HG03378 (cell line): ENCODE measurements around the gene SGPP1.
"Not testable (repeated sequence)": the region's sequence is repeated elsewhere in the genome, so short reads cannot be mapped to it uniquely, and the experiment has no call there.

Source experiments
- ATAC-seq: cut with Tn5 transposase; IDR thresholded peaks from one replicate; pipeline ENCODE4 v1.9.1; 2021; ENCODE audit warnings: mild to moderate bottlenecking, moderate library complexity; ENCODE audit not compliant: unreplicated experiment

The SGPP1 gene

GRCh38 chr14:63727231-63727735 lies 582 bp downstream of the SGPP1 start:
- ATAC-seq: peak; percentile 16

DNA sequence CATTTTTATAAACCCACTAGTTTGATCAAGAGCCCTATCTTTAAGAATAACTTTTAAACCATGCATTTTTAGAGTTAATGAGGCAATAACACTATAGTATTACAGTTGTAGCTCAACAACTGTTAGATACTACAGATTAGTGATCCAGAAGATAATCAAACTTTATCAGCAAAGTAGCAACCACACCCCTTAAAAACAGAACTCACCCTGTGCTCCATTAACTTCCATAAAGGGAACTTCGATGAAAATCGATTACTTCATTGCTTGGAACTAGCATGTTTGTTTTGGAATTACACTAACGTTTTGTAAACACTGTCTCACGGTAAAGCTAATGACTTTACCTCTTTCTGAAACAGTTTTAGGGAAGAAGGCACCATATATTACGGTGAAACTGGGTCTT lies 1.4 kb downstream of the SGPP1 start:
- no peak for ATAC-seq

DNA sequence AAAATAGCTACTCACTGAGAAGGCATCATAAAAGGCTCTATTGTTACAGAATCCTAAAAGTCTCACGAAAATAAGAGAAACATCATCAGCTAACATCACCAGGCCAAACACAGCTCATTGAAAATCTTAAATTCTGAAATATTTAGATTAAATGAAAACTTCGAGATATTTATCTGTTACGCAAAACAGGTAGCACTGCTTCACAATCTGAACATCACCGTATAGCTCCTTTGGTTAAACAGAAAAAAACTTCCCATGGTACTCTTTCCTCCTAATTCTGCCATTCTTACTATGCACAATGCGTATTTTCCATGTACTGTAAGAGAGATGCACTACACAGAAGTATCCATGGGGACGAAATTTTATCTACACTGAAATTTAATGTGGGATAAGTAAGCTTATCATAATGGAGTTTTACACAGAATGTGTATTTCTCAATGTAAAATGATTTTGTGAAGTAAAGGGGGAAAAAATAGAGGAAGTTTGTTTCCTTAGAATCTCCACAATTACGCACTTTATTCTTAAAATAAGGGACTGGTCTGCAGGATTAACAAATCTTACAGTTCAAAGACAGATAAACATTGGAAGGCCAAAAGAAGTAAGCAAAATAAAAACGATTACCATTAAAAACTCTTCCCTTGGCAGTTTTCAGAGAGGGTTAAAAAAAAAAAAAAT lies 1.9 kb downstream of the SGPP1 start:
- ATAC-seq: no peak

GRCh38 chr14:63717702-63718101 lies 10.2 kb downstream of the SGPP1 start:
- ATAC-seq: no peak

- no peak for ATAC-seq
Observed at GRCh38 chr14:63715360-63715759, 12.5 kb downstream of the SGPP1 start.

GRCh38 chr14:63713764-63714163 lies 14.1 kb downstream of the SGPP1 start:
- no peak for ATAC-seq

GRCh38 chr14:63713058-63713457 lies 14.8 kb downstream of the SGPP1 start:
- no peak for ATAC-seq

GRCh38 chr14:63712123-63712522 lies 15.7 kb downstream of the SGPP1 start:
- ATAC-seq: no peak

- ATAC-seq: no peak
Observed at GRCh38 chr14:63710497-63710896, 17.4 kb downstream of the SGPP1 start.

GRCh38 chr14:63709589-63709988 lies 18.3 kb downstream of the SGPP1 start:
- no peak for ATAC-seq

GRCh38 chr14:63707216-63707615 lies 20.6 kb downstream of the SGPP1 start:
- ATAC-seq: no peak

GRCh38 chr14:63705561-63706070 lies 22.2 kb downstream of the SGPP1 start:
- peak; percentile 75 for ATAC-seq

GRCh38 chr14:63702530-63702929 lies 25.3 kb downstream of the SGPP1 start:
- ATAC-seq: not testable (repeated sequence)

GRCh38 chr14:63701606-63702299 lies 26.1 kb downstream of the SGPP1 start:
- ATAC-seq: no peak

GRCh38 chr14:63692310-63693020 lies 35.4 kb downstream of the SGPP1 start:
- no peak for ATAC-seq

DNA sequence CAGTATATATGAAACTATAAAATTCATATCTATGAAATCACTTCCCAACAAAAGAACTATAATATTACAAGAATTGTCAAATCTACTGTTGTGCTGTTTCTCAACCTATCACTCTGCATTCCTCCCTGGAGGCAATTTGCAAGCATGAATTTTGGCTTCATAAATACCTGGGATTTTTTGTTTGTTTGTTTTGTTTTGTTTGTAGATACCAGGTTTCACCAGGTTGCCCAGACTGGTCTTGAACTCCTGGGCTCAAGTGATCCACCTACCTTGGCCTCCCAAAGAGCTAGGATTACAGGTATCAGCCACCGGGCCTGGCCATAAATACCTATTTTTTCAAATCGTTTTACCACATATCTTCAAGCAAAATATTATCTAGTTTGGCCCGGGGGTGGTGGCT lies 38.7 kb downstream of the SGPP1 start:
- no peak for ATAC-seq

DNA sequence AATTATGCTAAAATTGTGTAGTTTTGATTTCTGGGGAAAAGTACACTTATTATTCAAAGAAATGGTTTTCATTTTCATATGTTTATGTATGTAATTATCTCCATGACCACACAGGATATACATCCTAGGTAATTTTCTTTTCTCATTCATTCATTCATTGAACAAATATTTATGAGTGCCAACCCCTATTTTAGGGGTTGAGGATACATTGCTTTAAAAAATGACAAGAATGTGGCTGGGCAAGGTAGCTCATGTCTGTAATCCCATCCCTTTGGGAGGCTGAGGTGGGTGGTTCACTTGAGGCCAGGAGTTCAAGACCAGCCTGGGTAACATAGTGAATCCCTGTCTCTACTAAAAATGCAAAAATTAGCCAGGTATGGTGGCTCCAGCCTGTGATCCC lies 40.9 kb downstream of the SGPP1 start:
- no peak for ATAC-seq

DNA sequence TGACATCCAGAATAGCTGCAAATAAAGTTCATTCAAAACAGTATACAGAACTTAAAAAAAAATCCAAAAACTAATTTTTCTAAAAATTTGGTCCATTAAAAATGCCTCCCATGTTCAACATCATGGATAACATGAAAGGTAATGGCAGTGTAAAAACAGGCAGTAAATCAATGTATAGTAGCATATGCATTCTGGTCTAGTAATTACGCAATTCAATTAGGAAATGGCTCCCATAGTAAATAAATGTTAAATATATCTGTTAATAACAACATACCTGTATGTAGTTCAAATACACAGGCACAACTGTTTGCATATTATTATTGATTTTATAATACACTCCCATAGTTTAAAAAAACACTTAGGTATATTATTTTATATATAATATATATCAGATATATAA lies 42.5 kb downstream of the SGPP1 start:
- no peak for ATAC-seq

GRCh38 chr14:63682727-63683593 lies 44.9 kb downstream of the SGPP1 start:
- ATAC-seq: no peak

- no peak for ATAC-seq
Observed at GRCh38 chr14:63678536-63678935, 49.3 kb downstream of the SGPP1 start.
